Measurements from ENCODE around the gene LLPH.

- TF ChIP-seq POLR2AphosphoS5 (IDR thresholded peaks at IDR 0.05) (no peak), CTCF (IDR thresholded peaks at IDR 0.05 in 8 of 11, conservative IDR thresholded peaks at IDR 0.05 in 3 of 11) (peak; percentile 63 to 87 (median 80))
Observed at GRCh38 chr12:66107451-66107915, 23.1 kb downstream of the LLPH start.
